CD14-positive monocyte (primary cell): ENCODE data around the gene FNIP1. TPM values are rescaled to one million over a fixed set of nuclear protein-coding genes. Genes with fewer than 3 reads are reported as not detected.

Source experiments
- DNase-seq, 3 donors: peaks; one replicate each; pipeline ENCODE4 v3.0.0-alpha.2; 2011 to 2022
- H2AFZ ChIP-seq: 2 replicates; pipeline ENCODE4 v1.6.0; 2012; ENCODE audit warnings: mild to moderate bottlenecking, low read depth, low read length, inconsistent platforms; ENCODE audit not compliant: insufficient read depth, poor library complexity, severe bottlenecking
- H3K27ac ChIP-seq, 2 donors: 1 replicate in 1 of 2; 2 replicates in 1 of 2; pipeline ENCODE4 v1.5.1; 2012 to 2013; ENCODE audit warnings: low read length in 2 of 2, control low read depth in 1 of 2, inconsistent platforms in 1 of 2, low read depth in 1 of 2, mild to moderate bottlenecking in 1 of 2
- H3K27me3 ChIP-seq, 2 donors: one replicate each; pipeline versions ENCODE4 v1.6.0 to v1.6.1; 2011 to 2013; ENCODE audit warnings: low read length in 2 of 2; ENCODE audit not compliant: control insufficient read depth in 2 of 2, insufficient read depth in 2 of 2
- H3K36me3 ChIP-seq, 2 donors: replicated peaks in 1 of 2; 1 replicate in 1 of 2; 2 replicates in 1 of 2; pipeline versions ENCODE4 v1.5.1 to v1.6.1; 2012 to 2013; ENCODE audit warnings: low read length in 2 of 2, control low read depth in 1 of 2, inconsistent platforms in 1 of 2, mild to moderate bottlenecking in 1 of 2; ENCODE audit not compliant: insufficient read depth in 2 of 2, control insufficient read depth in 1 of 2
- H3K4me1 ChIP-seq, 2 donors: 1 replicate in 1 of 2; 2 replicates in 1 of 2; pipeline versions ENCODE4 v1.5.1 to v1.6.1; 2012 to 2013; ENCODE audit warnings: low read length in 2 of 2, control low read depth in 1 of 2, inconsistent platforms in 1 of 2, mild to moderate bottlenecking in 1 of 2, moderate library complexity in 1 of 2; ENCODE audit not compliant: insufficient read depth in 2 of 2, control insufficient read depth in 1 of 2
- H3K4me2 ChIP-seq: replicated peaks from 2 replicates; pipeline ENCODE3; 2012; ENCODE audit warnings: low read length, moderate library complexity, mild to moderate bottlenecking; ENCODE audit not compliant: poor library complexity, severe bottlenecking; ENCODE audit errors: extremely low read depth
- H3K4me3 ChIP-seq, 3 experiments: fragments of 200-600 bp in 1 of 3; sonication (generic) in 1 of 3; replicated peaks in 1 of 3; 1 replicate in 2 of 3; 2 replicates in 1 of 3; pipeline ENCODE4 v1.5.1; 2011 to 2013; ENCODE audit warnings: low read length in 3 of 3, mild to moderate bottlenecking in 3 of 3, control low read depth in 2 of 3, low read depth in 2 of 3, inconsistent platforms in 1 of 3, moderate library complexity in 1 of 3
- H3K79me2 ChIP-seq: 2 replicates; pipeline ENCODE4 v1.6.0; 2012; ENCODE audit warnings: mild to moderate bottlenecking, control low read depth, inconsistent platforms, low read length, moderate library complexity; ENCODE audit not compliant: insufficient read depth
- H3K9ac ChIP-seq: 2 replicates; pipeline ENCODE4 v1.6.0; 2017; ENCODE audit warnings: low read length, mild to moderate bottlenecking; ENCODE audit not compliant: insufficient read depth, poor library complexity, severe bottlenecking
- H3K9me3 ChIP-seq, 2 donors: replicated peaks in 1 of 2; 1 replicate in 1 of 2; 2 replicates in 1 of 2; pipeline versions ENCODE4 v1.5.1 to v1.6.1; 2012 to 2013; ENCODE audit warnings: low read length in 2 of 2, control low read depth in 1 of 2; ENCODE audit not compliant: control insufficient read depth in 1 of 2, insufficient read depth in 1 of 2
- H4K20me1 ChIP-seq: 2 replicates; pipeline ENCODE4 v1.6.0; 2012; ENCODE audit warnings: mild to moderate bottlenecking, low read length, control low read depth, moderate library complexity; ENCODE audit not compliant: insufficient read depth
- H3K27ac Mint-ChIP-seq, 7 donors: one replicate each; pipeline ENCODE4 v1.8.0; 2020; ENCODE audit warnings: mild to moderate bottlenecking in 7 of 7, mixed read lengths in 7 of 7, moderate library complexity in 6 of 7, inconsistent platforms in 2 of 7
- H3K27me3 Mint-ChIP-seq, 3 donors: one replicate each; pipeline ENCODE4 v1.8.0; 2021 to 2022; ENCODE audit warnings: low read depth in 3 of 3, mild to moderate bottlenecking in 3 of 3, mixed read lengths in 3 of 3, moderate library complexity in 3 of 3, inconsistent platforms in 1 of 3
- H3K36me3 Mint-ChIP-seq, 2 donors: one replicate each; pipeline ENCODE4 v1.8.0; 2020; ENCODE audit warnings: mixed read lengths in 2 of 2, inconsistent platforms in 1 of 2, mild to moderate bottlenecking in 1 of 2
- H3K4me1 Mint-ChIP-seq: one replicate; pipeline ENCODE4 v1.8.0; 2020; ENCODE audit warnings: mild to moderate bottlenecking, mixed read lengths
- H3K4me3 Mint-ChIP-seq, 2 donors: one replicate each; pipeline ENCODE4 v1.8.0; 2020; ENCODE audit warnings: mild to moderate bottlenecking in 2 of 2, mixed read lengths in 2 of 2, moderate library complexity in 1 of 2
- H3K9me3 Mint-ChIP-seq, 7 donors: one replicate each; pipeline ENCODE4 v1.8.0; 2020 to 2022; ENCODE audit warnings: mixed read lengths in 7 of 7, mild to moderate bottlenecking in 6 of 7, moderate library complexity in 6 of 7, inconsistent platforms in 2 of 7
- WGBS: methylation state at CpG from one replicate; pipeline ENCODE4 v1.1.5; 2013; ENCODE audit warnings: missing lambda C conversion rate; ENCODE audit not compliant: insufficient coverage; 5-methylcytosine and 5-hydroxymethylcytosine counted together
- intact Hi-C, 2 donors: fragments of 100-400 bp; cut with micrococcal nuclease; formaldehyde crosslinking; loops; one replicate each; pipeline versions ENCODE4 v1.15.0 to v1.15.1; 2023
- polyA plus RNA-seq, 3 donors: library from polyadenylated mRNA; depleted of rRNA in 1 of 3; unstranded in 2 of 3; stranded (reverse) in 1 of 3; fragments of 300-500 nt in 2 of 3; fragments of >200 nt in 1 of 3; fragmentation: Illumina TruSeq in 2 of 3; gene quantifications; 1 replicate in 2 of 3; 2 replicates in 1 of 3; pipeline ENCODE4 v1.2.3, GENCODE V29; 2012 to 2021
- TF ChIP-seq, protein P1 (sequence below): fragments of 200-600 bp; IDR thresholded peaks from one replicate; pipeline ENCODE4 v1.8.0; 2022; ENCODE audit warnings: antibody characterized with exemption, mild to moderate bottlenecking

Gene FNIP1
- polyA plus RNA-seq, 3 donors, result 13.6 to 17.3 (median 16.3) TPM

GRCh38 chr5:131671994-131672655, 124.7 kb downstream of the FNIP1 start:
- Histone ChIP-seq H3K4me1 (no peaks in the 10 kb centered on the region), H2AFZ (no peak overlapping the region), H3K36me3 (peaks cover 84 to 98% of the 10 kb centered on the region in 2 donors), H3K27me3 (no peaks in the 10 kb centered on the region), H3K4me2 (no peak overlapping the region), H3K9me3 (no peaks in the 10 kb centered on the region), H3K27ac (peak overlapping the region in 1 of 2 donors; percentile 57), H3K79me2 (peaks cover 9% of the 10 kb centered on the region), H3K4me3 (no peak overlapping the region), H3K9ac (no peak overlapping the region), H4K20me1 (no peaks in the 10 kb centered on the region)
- Mint-ChIP-seq H3K27ac (peak overlapping the region in 3 of 7 donors; percentile 5 to 33 (median 19)), H3K27me3 (no peaks in the 10 kb centered on the region), H3K36me3 (peaks cover 72 to 88% of the 10 kb centered on the region in 2 donors), H3K9me3 (peaks cover 0 to 1% (median 0%) of the 10 kb centered on the region in 7 donors), H3K4me1 (peaks cover 3% of the 10 kb centered on the region), H3K4me3 (no peak overlapping the region)
- DNase-seq, result no peak
- 94% methylated on average over 2 of the region's 2 CpGs for whole genome bisulfite sequencing
- TF ChIP-seq, protein P1, sequence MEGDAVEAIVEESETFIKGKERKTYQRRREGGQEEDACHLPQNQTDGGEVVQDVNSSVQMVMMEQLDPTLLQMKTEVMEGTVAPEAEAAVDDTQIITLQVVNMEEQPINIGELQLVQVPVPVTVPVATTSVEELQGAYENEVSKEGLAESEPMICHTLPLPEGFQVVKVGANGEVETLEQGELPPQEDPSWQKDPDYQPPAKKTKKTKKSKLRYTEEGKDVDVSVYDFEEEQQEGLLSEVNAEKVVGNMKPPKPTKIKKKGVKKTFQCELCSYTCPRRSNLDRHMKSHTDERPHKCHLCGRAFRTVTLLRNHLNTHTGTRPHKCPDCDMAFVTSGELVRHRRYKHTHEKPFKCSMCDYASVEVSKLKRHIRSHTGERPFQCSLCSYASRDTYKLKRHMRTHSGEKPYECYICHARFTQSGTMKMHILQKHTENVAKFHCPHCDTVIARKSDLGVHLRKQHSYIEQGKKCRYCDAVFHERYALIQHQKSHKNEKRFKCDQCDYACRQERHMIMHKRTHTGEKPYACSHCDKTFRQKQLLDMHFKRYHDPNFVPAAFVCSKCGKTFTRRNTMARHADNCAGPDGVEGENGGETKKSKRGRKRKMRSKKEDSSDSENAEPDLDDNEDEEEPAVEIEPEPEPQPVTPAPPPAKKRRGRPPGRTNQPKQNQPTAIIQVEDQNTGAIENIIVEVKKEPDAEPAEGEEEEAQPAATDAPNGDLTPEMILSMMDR, result no peak
- intact Hi-C loops, result no loop called here

DNA sequence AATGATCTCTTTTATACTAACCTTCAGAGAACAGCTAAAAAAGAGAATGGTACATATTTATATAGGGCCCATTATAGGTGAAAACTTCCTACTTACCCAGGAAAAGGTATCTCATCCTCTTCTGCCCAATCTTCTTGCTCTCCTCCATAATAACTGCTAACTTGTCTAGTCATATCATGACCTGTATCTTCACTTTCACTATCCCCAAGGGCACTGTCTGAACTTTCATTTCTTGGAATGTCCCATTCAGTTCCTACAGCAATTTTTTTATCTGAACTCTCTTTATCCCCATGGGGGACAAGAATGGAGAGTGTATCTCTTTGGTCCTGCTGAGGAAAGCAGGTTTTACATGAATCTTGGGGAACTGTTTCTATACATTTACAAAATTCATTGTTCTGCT, 125.4 kb downstream of the FNIP1 start:
- H3K9me3 ChIP-seq, result no peaks in the 10 kb centered on the region
- peaks cover 9% of the 10 kb centered on the region for H3K79me2 ChIP-seq
- H3K4me3 ChIP-seq, result no peak overlapping the region
- intact Hi-C loops, result no loop called here
- Mint-ChIP-seq H3K27me3 (no peaks in the 10 kb centered on the region), H3K27ac (peak overlapping the region in 3 of 7 donors; percentile 8 to 55 (median 13)), H3K36me3 (peaks cover 70 to 87% of the 10 kb centered on the region in 2 donors), H3K9me3 (peaks cover 0 to 1% (median 0%) of the 10 kb centered on the region in 7 donors), H3K4me1 (peaks cover 3% of the 10 kb centered on the region), H3K4me3 (no peak overlapping the region)
- H4K20me1 ChIP-seq, result no peaks in the 10 kb centered on the region
- no peak for DNase-seq
- peak overlapping the region in 1 of 2 donors; percentile 57 for H3K27ac ChIP-seq
- no peak overlapping the region for H2AFZ ChIP-seq
- no peaks in the 10 kb centered on the region for H3K4me1 ChIP-seq
- H3K9ac ChIP-seq, result no peak overlapping the region
- H3K27me3 ChIP-seq, result no peaks in the 10 kb centered on the region
- peaks cover 84 to 98% of the 10 kb centered on the region in 2 donors for H3K36me3 ChIP-seq
- TF ChIP-seq, protein P1, result no peak
- no peak overlapping the region for H3K4me2 ChIP-seq
